ENCODE results near the gene TSC2.

DNA sequence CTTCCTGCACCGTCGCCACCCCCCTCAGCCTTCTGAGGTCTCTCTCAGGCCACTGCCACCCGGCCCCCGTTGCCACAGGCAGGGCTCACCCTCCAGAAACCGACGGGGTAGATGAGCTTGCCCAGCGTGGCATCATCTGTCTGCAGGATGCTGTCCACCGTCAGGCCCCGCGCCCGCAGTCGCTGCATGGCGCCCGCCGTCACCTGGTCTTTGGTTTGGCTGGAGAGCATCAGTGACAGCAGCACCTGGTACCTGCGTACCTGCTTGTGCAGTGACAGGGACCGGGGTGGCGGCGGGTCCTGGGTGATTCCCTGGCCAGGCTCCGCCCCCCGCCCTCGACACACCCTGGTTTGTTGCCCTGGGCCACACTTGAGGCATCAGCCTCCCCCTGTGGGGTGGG is 3.2 kb upstream of the TSC2 start:
- TF ChIP-seq POLR2AphosphoS5 (IDR thresholded peaks at IDR 0.05) (no peak), POLR2A (IDR thresholded peaks at IDR 0.05) (no peak)
- TF ChIP-seq, protein P1, sequence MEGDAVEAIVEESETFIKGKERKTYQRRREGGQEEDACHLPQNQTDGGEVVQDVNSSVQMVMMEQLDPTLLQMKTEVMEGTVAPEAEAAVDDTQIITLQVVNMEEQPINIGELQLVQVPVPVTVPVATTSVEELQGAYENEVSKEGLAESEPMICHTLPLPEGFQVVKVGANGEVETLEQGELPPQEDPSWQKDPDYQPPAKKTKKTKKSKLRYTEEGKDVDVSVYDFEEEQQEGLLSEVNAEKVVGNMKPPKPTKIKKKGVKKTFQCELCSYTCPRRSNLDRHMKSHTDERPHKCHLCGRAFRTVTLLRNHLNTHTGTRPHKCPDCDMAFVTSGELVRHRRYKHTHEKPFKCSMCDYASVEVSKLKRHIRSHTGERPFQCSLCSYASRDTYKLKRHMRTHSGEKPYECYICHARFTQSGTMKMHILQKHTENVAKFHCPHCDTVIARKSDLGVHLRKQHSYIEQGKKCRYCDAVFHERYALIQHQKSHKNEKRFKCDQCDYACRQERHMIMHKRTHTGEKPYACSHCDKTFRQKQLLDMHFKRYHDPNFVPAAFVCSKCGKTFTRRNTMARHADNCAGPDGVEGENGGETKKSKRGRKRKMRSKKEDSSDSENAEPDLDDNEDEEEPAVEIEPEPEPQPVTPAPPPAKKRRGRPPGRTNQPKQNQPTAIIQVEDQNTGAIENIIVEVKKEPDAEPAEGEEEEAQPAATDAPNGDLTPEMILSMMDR (IDR thresholded peaks at IDR 0.05 in 8 of 11, conservative IDR thresholded peaks at IDR 0.05 in 3 of 11), result no peak

Measured in spleen (tissue), 7 donors.